Neural cell (in vitro differentiated cells): ENCODE measurements around the gene PPARG.

Source experiments
- EP300 ChIP-seq: fragments of 450-650 bp; conservative IDR thresholded peaks from 2 replicates; pipeline ENCODE4 v1.6.1; 2014; ENCODE audit warnings: antibody characterized with exemption, mild to moderate bottlenecking, moderate library complexity; ENCODE audit not compliant: poor library complexity, severe bottlenecking
- EZH2 ChIP-seq: fragments of 200-600, 300-800 bp; shearing (Covaris generic), sonication (generic); IDR thresholded peaks from 2 replicates; pipeline ENCODE4 v1.6.1; 2014; ENCODE audit warnings: antibody characterized with exemption, low read length, borderline replicate concordance, mild to moderate bottlenecking; ENCODE audit not compliant: insufficient read depth, poor library complexity, severe bottlenecking
- POLR2AphosphoS5 ChIP-seq: IDR thresholded peaks from 2 replicates; pipeline ENCODE4 v1.6.1; 2012
- SMC3 ChIP-seq: fragments of 450-650 bp; conservative IDR thresholded peaks from 2 replicates; pipeline ENCODE4 v1.6.1; 2014; ENCODE audit warnings: antibody characterized with exemption, mild to moderate bottlenecking, moderate library complexity; ENCODE audit not compliant: poor library complexity
- TAF1 ChIP-seq: IDR thresholded peaks from 2 replicates; pipeline ENCODE4 v1.6.1; 2012; ENCODE audit warnings: low read depth
- TF ChIP-seq, protein P1 (sequence below): fragments of 450-650 bp; IDR thresholded peaks from 2 replicates; pipeline ENCODE4 v1.5.1; 2014; ENCODE audit warnings: antibody characterized with exemption, mild to moderate bottlenecking, moderate library complexity; ENCODE audit not compliant: poor library complexity, severe bottlenecking
- TF ChIP-seq, protein P2 (sequence below): IDR thresholded peaks from 2 replicates; pipeline ENCODE4 v1.6.1; 2012; ENCODE audit warnings: borderline replicate concordance

DNA sequence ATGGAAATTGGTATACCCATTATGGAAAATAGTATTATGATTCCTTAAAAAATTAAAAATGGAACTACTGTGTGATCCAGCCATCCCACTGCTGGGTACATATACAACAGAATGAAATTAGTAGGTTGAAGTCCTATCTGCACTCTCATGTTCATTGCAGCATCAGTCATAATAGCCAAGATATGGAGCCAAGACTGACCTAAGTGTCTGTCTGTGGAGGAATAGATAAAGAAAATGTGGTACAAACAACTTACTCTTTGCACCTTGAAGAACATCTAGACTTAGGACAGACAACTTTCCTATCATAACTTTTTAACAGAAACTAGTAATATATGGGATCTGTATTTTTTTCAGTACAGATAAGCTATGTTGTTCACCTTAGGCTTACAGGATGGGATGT, 30.0 kb upstream of the PPARG start:
- TF ChIP-seq, protein P1, sequence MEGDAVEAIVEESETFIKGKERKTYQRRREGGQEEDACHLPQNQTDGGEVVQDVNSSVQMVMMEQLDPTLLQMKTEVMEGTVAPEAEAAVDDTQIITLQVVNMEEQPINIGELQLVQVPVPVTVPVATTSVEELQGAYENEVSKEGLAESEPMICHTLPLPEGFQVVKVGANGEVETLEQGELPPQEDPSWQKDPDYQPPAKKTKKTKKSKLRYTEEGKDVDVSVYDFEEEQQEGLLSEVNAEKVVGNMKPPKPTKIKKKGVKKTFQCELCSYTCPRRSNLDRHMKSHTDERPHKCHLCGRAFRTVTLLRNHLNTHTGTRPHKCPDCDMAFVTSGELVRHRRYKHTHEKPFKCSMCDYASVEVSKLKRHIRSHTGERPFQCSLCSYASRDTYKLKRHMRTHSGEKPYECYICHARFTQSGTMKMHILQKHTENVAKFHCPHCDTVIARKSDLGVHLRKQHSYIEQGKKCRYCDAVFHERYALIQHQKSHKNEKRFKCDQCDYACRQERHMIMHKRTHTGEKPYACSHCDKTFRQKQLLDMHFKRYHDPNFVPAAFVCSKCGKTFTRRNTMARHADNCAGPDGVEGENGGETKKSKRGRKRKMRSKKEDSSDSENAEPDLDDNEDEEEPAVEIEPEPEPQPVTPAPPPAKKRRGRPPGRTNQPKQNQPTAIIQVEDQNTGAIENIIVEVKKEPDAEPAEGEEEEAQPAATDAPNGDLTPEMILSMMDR, result no peak
- TF ChIP-seq POLR2AphosphoS5 (no peak), EZH2 (no peak), EP300 (no peak), TAF1 (no peak), SMC3 (no peak)
- TF ChIP-seq, protein P2, sequence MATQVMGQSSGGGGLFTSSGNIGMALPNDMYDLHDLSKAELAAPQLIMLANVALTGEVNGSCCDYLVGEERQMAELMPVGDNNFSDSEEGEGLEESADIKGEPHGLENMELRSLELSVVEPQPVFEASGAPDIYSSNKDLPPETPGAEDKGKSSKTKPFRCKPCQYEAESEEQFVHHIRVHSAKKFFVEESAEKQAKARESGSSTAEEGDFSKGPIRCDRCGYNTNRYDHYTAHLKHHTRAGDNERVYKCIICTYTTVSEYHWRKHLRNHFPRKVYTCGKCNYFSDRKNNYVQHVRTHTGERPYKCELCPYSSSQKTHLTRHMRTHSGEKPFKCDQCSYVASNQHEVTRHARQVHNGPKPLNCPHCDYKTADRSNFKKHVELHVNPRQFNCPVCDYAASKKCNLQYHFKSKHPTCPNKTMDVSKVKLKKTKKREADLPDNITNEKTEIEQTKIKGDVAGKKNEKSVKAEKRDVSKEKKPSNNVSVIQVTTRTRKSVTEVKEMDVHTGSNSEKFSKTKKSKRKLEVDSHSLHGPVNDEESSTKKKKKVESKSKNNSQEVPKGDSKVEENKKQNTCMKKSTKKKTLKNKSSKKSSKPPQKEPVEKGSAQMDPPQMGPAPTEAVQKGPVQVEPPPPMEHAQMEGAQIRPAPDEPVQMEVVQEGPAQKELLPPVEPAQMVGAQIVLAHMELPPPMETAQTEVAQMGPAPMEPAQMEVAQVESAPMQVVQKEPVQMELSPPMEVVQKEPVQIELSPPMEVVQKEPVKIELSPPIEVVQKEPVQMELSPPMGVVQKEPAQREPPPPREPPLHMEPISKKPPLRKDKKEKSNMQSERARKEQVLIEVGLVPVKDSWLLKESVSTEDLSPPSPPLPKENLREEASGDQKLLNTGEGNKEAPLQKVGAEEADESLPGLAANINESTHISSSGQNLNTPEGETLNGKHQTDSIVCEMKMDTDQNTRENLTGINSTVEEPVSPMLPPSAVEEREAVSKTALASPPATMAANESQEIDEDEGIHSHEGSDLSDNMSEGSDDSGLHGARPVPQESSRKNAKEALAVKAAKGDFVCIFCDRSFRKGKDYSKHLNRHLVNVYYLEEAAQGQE, result no peak
